ENCODE results near the gene RAB28. TPM values are rescaled to one million over a fixed set of nuclear protein-coding genes. Genes with fewer than 3 reads are reported as not detected.
"Not testable (repeated sequence)": the region's sequence is repeated elsewhere in the genome, so short reads cannot be mapped to it uniquely, and the experiment has no call there.

Gene RAB28
- total RNA-seq, 1 donor from 2014 or later: 25.9 TPM

GRCh38 chr4:13411942-13412341 lies 72.2 kb downstream of the RAB28 start:
- no peak for DNase-seq
- Histone ChIP-seq H3K9me3 (replicated peaks) (no peaks in the 10 kb centered on the region), H3K4me1 (peaks cover 64% of the 10 kb centered on the region), H3K4me3 (no peak overlapping the region), H3K27ac (replicated peaks) (no peak overlapping the region), H3K36me3 (no peaks in the 10 kb centered on the region), H3K27me3 (ENCODE audit: low read depth) (no peaks in the 10 kb centered on the region)
- intact Hi-C loops (cut with micrococcal nuclease): no loop called here
- no peak for TF ChIP-seq CTCF (IDR thresholded peaks at IDR 0.05; ENCODE audit: borderline replicate concordance)

- Histone ChIP-seq H3K27ac (replicated peaks) (no peak overlapping the region), H3K4me3 (no peak overlapping the region), H3K4me1 (peaks cover 48% of the 10 kb centered on the region), H3K36me3 (no peaks in the 10 kb centered on the region), H3K9me3 (replicated peaks) (peaks cover 5% of the 10 kb centered on the region), H3K27me3 (ENCODE audit: low read depth) (no peaks in the 10 kb centered on the region)
- DNase-seq: no peak
- intact Hi-C loops (cut with micrococcal nuclease): no loop called here
- no peak for TF ChIP-seq CTCF (IDR thresholded peaks at IDR 0.05; ENCODE audit: borderline replicate concordance)
Observed at GRCh38 chr4:13409324-13409723, 74.8 kb downstream of the RAB28 start.

GRCh38 chr4:13406156-13406555 lies 78.0 kb downstream of the RAB28 start:
- H3K4me1 ChIP-seq: peaks cover 16% of the 10 kb centered on the region
- H3K27me3 ChIP-seq (ENCODE audit: low read depth); DNase-seq; H3K4me3 ChIP-seq; H3K36me3 ChIP-seq; intact Hi-C loops (cut with micrococcal nuclease); H3K27ac ChIP-seq (replicated peaks); H3K9me3 ChIP-seq (replicated peaks): not testable (repeated sequence)

- Histone ChIP-seq H3K27me3 (ENCODE audit: low read depth) (no peaks in the 10 kb centered on the region), H3K4me3 (no peak overlapping the region), H3K36me3 (no peaks in the 10 kb centered on the region), H3K4me1 (no peaks in the 10 kb centered on the region), H3K27ac (replicated peaks) (no peak overlapping the region), H3K9me3 (replicated peaks) (peaks cover 5% of the 10 kb centered on the region)
- intact Hi-C loops (cut with micrococcal nuclease): no loop called here
- DNase-seq: no peak
- TF ChIP-seq CTCF (IDR thresholded peaks at IDR 0.05; ENCODE audit: borderline replicate concordance): no peak
Observed at GRCh38 chr4:13403833-13404232, 80.3 kb downstream of the RAB28 start.

- Histone ChIP-seq H3K4me3 (no peak overlapping the region), H3K9me3 (replicated peaks) (peaks cover 5% of the 10 kb centered on the region), H3K27ac (replicated peaks) (no peak overlapping the region), H3K36me3 (no peaks in the 10 kb centered on the region), H3K4me1 (no peaks in the 10 kb centered on the region), H3K27me3 (ENCODE audit: low read depth) (no peaks in the 10 kb centered on the region)
- intact Hi-C loops (cut with micrococcal nuclease): no loop called here
- DNase-seq: no peak
- TF ChIP-seq CTCF (IDR thresholded peaks at IDR 0.05; ENCODE audit: borderline replicate concordance): no peak
Observed at GRCh38 chr4:13403326-13403725, 80.8 kb downstream of the RAB28 start.

GRCh38 chr4:13399257-13399656 lies 84.9 kb downstream of the RAB28 start:
- Histone ChIP-seq H3K36me3 (no peaks in the 10 kb centered on the region), H3K4me3 (no peak overlapping the region), H3K9me3 (replicated peaks) (no peaks in the 10 kb centered on the region), H3K4me1 (peaks cover 16% of the 10 kb centered on the region), H3K27ac (replicated peaks) (peak overlapping the region; percentile 16), H3K27me3 (ENCODE audit: low read depth) (no peaks in the 10 kb centered on the region)
- no peak for TF ChIP-seq CTCF (IDR thresholded peaks at IDR 0.05; ENCODE audit: borderline replicate concordance)
- DNase-seq: no peak
- intact Hi-C loops (cut with micrococcal nuclease): no loop called here

All from left ventricle myocardium inferior (tissue), 1 donor.